Measurements from ENCODE around the gene LARP4B.

GRCh38 chr10:759898-760477 is 171.5 kb downstream of the LARP4B start:
- no peak for TF ChIP-seq CTCF (IDR thresholded peaks at IDR 0.05)
- TF ChIP-seq POLR2A (IDR thresholded peaks at IDR 0.05) = no peak
